A673 (cell line): ENCODE results near the gene MYCBPAP.

Source experiments
- EZH2 ChIP-seq: fragments of 200-600 bp; sonication (generic); IDR thresholded peaks from 2 replicates; pipeline ENCODE4 v1.6.1; 2017; ENCODE audit warnings: borderline replicate concordance, low read depth, mild to moderate bottlenecking, mixed read lengths, antibody characterized with exemption, low read length; ENCODE audit not compliant: poor library complexity, severe bottlenecking
- TF ChIP-seq, protein P1 (sequence below): fragments of 300-800, 200-600 bp; sonication (generic); conservative IDR thresholded peaks from 2 replicates; pipeline ENCODE4 v1.5.1; 2017; ENCODE audit warnings: low read depth, mild to moderate bottlenecking, antibody characterized with exemption, low read length, moderate library complexity, mixed read lengths

DNA sequence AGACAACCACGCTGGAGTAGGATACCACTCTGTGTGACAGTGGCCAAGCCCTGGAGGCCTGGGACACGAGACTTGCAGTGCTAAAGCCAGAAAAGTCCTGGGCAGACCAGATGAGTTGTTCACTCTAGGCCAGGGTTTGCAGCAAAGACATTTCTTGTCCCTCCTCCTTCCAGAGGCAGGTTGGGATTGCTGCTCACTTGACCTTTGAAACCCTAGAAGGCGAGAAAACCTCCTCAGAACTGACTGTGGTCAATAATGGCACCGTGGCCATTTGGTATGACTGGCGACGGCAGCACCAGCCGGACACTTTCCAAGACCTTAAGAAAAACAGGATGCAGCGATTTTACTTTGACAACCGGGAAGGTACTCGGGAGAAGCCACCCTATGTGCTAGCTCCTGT, 14.5 kb downstream of the MYCBPAP start:
- TF ChIP-seq, protein P1, sequence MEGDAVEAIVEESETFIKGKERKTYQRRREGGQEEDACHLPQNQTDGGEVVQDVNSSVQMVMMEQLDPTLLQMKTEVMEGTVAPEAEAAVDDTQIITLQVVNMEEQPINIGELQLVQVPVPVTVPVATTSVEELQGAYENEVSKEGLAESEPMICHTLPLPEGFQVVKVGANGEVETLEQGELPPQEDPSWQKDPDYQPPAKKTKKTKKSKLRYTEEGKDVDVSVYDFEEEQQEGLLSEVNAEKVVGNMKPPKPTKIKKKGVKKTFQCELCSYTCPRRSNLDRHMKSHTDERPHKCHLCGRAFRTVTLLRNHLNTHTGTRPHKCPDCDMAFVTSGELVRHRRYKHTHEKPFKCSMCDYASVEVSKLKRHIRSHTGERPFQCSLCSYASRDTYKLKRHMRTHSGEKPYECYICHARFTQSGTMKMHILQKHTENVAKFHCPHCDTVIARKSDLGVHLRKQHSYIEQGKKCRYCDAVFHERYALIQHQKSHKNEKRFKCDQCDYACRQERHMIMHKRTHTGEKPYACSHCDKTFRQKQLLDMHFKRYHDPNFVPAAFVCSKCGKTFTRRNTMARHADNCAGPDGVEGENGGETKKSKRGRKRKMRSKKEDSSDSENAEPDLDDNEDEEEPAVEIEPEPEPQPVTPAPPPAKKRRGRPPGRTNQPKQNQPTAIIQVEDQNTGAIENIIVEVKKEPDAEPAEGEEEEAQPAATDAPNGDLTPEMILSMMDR = no peak
- no peak for TF ChIP-seq EZH2
